Sigmoid colon (tissue), 7 donors: ENCODE results near the gene RNF166. TPM values are rescaled to one million over a fixed set of nuclear protein-coding genes. Genes with fewer than 3 reads are reported as not detected.
"Not testable (repeated sequence)": the region's sequence is repeated elsewhere in the genome, so short reads cannot be mapped to it uniquely, and the experiment has no call there.

ENCODE experiments used
- DNase-seq: peaks from one replicate; pipeline ENCODE4 v3.0.0-alpha.2; 2019
- H3K27ac ChIP-seq, 4 donors: fragments of 200-600 bp; sonication (generic); one replicate each; pipeline ENCODE4 v1.5.1; 2016 to 2019; ENCODE audit warnings: mild to moderate bottlenecking in 1 of 4
- H3K27me3 ChIP-seq, 3 donors: fragments of 200-600 bp; sonication (generic); one replicate each; pipeline ENCODE4 v1.5.1; 2019; ENCODE audit warnings: mild to moderate bottlenecking in 1 of 3
- H3K36me3 ChIP-seq, 4 donors: fragments of 200-600 bp; sonication (generic); one replicate each; pipeline ENCODE4 v1.5.1; 2016 to 2019
- H3K4me1 ChIP-seq, 4 donors: fragments of 200-600 bp; sonication (generic); one replicate each; pipeline ENCODE4 v1.5.1; 2017 to 2019
- H3K4me3 ChIP-seq, 4 donors: fragments of 200-600 bp; sonication (generic); one replicate each; pipeline ENCODE4 v1.5.1; 2017 to 2019; ENCODE audit warnings: mild to moderate bottlenecking in 2 of 4, moderate library complexity in 1 of 4
- H3K9me3 ChIP-seq, 4 donors: fragments of 200-600 bp in 3 of 4; sonication (generic) in 3 of 4; one replicate each; pipeline versions ENCODE4 v1.5.1 to v1.6.1; 2013 to 2019
- CTCF ChIP-seq, 4 experiments: fragments of 450-650 bp in 3 of 4; fragments of 200-600 bp in 1 of 4; IDR thresholded peaks; one replicate each; pipeline ENCODE4 v1.5.1; 2016 to 2019; ENCODE audit warnings: antibody characterized with exemption in 4 of 4, mild to moderate bottlenecking in 3 of 4, moderate library complexity in 2 of 4
- EP300 ChIP-seq, 4 donors: sonication (generic); formaldehyde crosslinking; IDR thresholded peaks; one replicate each; pipeline ENCODE4 v1.6.1; 2017; ENCODE audit warnings: antibody characterized with exemption in 4 of 4
- POLR2A ChIP-seq, 2 donors: fragments of 450-650 bp; IDR thresholded peaks; one replicate each; pipeline ENCODE4 v1.6.1; 2016; ENCODE audit warnings: antibody characterized with exemption in 2 of 2, mild to moderate bottlenecking in 2 of 2, moderate library complexity in 2 of 2
- POLR2AphosphoS5 ChIP-seq, 4 donors: sonication (generic); formaldehyde crosslinking; IDR thresholded peaks; one replicate each; pipeline ENCODE4 v1.6.1; 2017; ENCODE audit warnings: antibody characterized with exemption in 4 of 4
- WGBS, 2 donors: extraction: QIAGEN DNeasy Blood & Tissue Kit; methylation state at CpG; one replicate each; pipeline ENCODE4 v1.1.7; 2013; 5-methylcytosine and 5-hydroxymethylcytosine counted together
- intact Hi-C: fragments of 100-400 bp; cut with DNase I; formaldehyde crosslinking; loops from one replicate; pipeline ENCODE4 v1.15.1; 2023
- polyA plus RNA-seq, 3 donors: library from polyadenylated mRNA; stranded (reverse); fragments of 200-250 nt; gene quantifications; one replicate each; pipeline ENCODE4 v1.2.3, GENCODE V29; 2013
- total RNA-seq, 4 donors: library from RNA; depleted of rRNA; stranded (reverse); fragments of >200 nt; gene quantifications; one replicate each; pipeline ENCODE4 v1.1.0, GENCODE V29; 2016
- donor health status: healthy with polysubstance abuse.
- donor health status: Bipolar disorder and iron deficiency.
- donor health status: healthy.

Gene RNF166
- total and polyA plus RNA-seq, 7 donors: 5.4 to 34.8 (median 16.9) TPM

- Histone ChIP-seq H3K9me3 (no peaks in the 10 kb centered on the region), H3K27ac (no peak overlapping the region), H3K36me3 (peaks cover 0 to 9% (median 0%) of the 10 kb centered on the region in 4 donors), H3K4me1 (no peaks in the 10 kb centered on the region), H3K27me3 (peaks cover under 1 to 7% (median 2%) of the 10 kb centered on the region in 3 donors), H3K4me3 (no peak overlapping the region)
- WGBS, 2 donors: 38 to 74% methylated on average over 11 of the region's 11 CpGs
- intact Hi-C loops: no loop called here
- TF ChIP-seq POLR2A (IDR thresholded peaks at IDR 0.05) (no peak), EP300 (IDR thresholded peaks at IDR 0.05) (no peak), POLR2AphosphoS5 (IDR thresholded peaks at IDR 0.05) (no peak), CTCF (IDR thresholded peaks at IDR 0.05) (no peak)
- no peak for DNase-seq
These were observed 33.4 kb downstream of the RNF166 start for GRCh38 chr16:88672776-88673175.

- 92 to 94% methylated on average over 23 of the region's 23 CpGs for WGBS, 2 donors
- no peak for TF ChIP-seq POLR2A (IDR thresholded peaks at IDR 0.05)
- no peak for TF ChIP-seq EP300 (IDR thresholded peaks at IDR 0.05)
- no peak for TF ChIP-seq CTCF (IDR thresholded peaks at IDR 0.05)
- no peak for TF ChIP-seq POLR2AphosphoS5 (IDR thresholded peaks at IDR 0.05)
- intact Hi-C loops: no loop called here
These were observed 34.4 kb downstream of the RNF166 start for GRCh38 chr16:88671806-88672205.

GRCh38 chr16:88669980-88670379 is 36.2 kb downstream of the RNF166 start:
- Histone ChIP-seq H3K27me3 (no peaks in the 10 kb centered on the region), H3K27ac (no peak overlapping the region), H3K36me3 (peaks cover 0 to 9% (median 0%) of the 10 kb centered on the region in 4 donors), H3K9me3 (no peaks in the 10 kb centered on the region), H3K4me3 (no peak overlapping the region), H3K4me1 (no peaks in the 10 kb centered on the region)
- TF ChIP-seq POLR2AphosphoS5 (IDR thresholded peaks at IDR 0.05): no peak
- TF ChIP-seq CTCF (IDR thresholded peaks at IDR 0.05): no peak
- no peak for TF ChIP-seq POLR2A (IDR thresholded peaks at IDR 0.05)
- TF ChIP-seq EP300 (IDR thresholded peaks at IDR 0.05): no peak
- intact Hi-C loops: no loop called here
- DNase-seq: no peak
- WGBS, 2 donors: 87 to 91% methylated on average over 10 of the region's 10 CpGs

More at GRCh38 chr16:88671806-88672205, 34.4 kb downstream of the RNF166 start:
- Histone ChIP-seq H3K4me1 (no peaks in the 10 kb centered on the region), H3K27me3 (no peaks in the 10 kb centered on the region), H3K4me3 (no peak overlapping the region), H3K9me3 (no peaks in the 10 kb centered on the region), H3K27ac (no peak overlapping the region), H3K36me3 (peaks cover 0 to 9% (median 0%) of the 10 kb centered on the region in 4 donors)
- no peak for DNase-seq

GRCh38 chr16:88669493-88669892 is 36.7 kb downstream of the RNF166 start:
- not testable (repeated sequence) for H3K27ac ChIP-seq

GRCh38 chr16:88667461-88667860 is 38.7 kb downstream of the RNF166 start:
- H3K27me3 ChIP-seq: no peaks in the 10 kb centered on the region
- H3K9me3 ChIP-seq: no peaks in the 10 kb centered on the region
- TF ChIP-seq EP300 (IDR thresholded peaks at IDR 0.05) (no peak), POLR2AphosphoS5 (IDR thresholded peaks at IDR 0.05) (no peak), CTCF (IDR thresholded peaks at IDR 0.05) (no peak), POLR2A (IDR thresholded peaks at IDR 0.05) (no peak)
- no peak overlapping the region for H3K4me3 ChIP-seq
- peaks cover 0 to 10% (median 7%) of the 10 kb centered on the region in 4 donors for H3K4me1 ChIP-seq
- intact Hi-C loops: no loop called here
- no peak for DNase-seq
- H3K36me3 ChIP-seq: no peaks in the 10 kb centered on the region
- no peak overlapping the region for H3K27ac ChIP-seq
- 83 to 90% methylated on average over 5 of the region's 5 CpGs for WGBS, 2 donors

More at GRCh38 chr16:88669493-88669892, 36.7 kb downstream of the RNF166 start:
- H3K4me1 ChIP-seq, H3K36me3 ChIP-seq, H3K27me3 ChIP-seq, H3K9me3 ChIP-seq, intact Hi-C loops, H3K4me3 ChIP-seq, DNase-seq: not testable (repeated sequence)
- 90 to 93% methylated on average over 8 of the region's 8 CpGs for WGBS, 2 donors
